AG09319 (cell line): Measurements from ENCODE around the gene TTC28.
"Not testable (repeated sequence)": the region's sequence is repeated elsewhere in the genome, so short reads cannot be mapped to it uniquely, and the experiment has no call there.

Experiments used
- DNase-seq: peaks from one replicate; pipeline ENCODE4 v3.0.0-alpha.2; 2010; ENCODE audit warnings: low read depth; ENCODE audit errors: extremely low read depth
- TF ChIP-seq, protein P1 (sequence below): IDR thresholded peaks from 2 replicates; pipeline ENCODE4 v1.5.1; 2011; ENCODE audit warnings: low read depth, mild to moderate bottlenecking, inconsistent platforms, low read length, moderate library complexity

Gene TTC28

GRCh38 chr22:28505416-28506149 lies 174.1 kb downstream of the TTC28 start:
- TF ChIP-seq, protein P1, sequence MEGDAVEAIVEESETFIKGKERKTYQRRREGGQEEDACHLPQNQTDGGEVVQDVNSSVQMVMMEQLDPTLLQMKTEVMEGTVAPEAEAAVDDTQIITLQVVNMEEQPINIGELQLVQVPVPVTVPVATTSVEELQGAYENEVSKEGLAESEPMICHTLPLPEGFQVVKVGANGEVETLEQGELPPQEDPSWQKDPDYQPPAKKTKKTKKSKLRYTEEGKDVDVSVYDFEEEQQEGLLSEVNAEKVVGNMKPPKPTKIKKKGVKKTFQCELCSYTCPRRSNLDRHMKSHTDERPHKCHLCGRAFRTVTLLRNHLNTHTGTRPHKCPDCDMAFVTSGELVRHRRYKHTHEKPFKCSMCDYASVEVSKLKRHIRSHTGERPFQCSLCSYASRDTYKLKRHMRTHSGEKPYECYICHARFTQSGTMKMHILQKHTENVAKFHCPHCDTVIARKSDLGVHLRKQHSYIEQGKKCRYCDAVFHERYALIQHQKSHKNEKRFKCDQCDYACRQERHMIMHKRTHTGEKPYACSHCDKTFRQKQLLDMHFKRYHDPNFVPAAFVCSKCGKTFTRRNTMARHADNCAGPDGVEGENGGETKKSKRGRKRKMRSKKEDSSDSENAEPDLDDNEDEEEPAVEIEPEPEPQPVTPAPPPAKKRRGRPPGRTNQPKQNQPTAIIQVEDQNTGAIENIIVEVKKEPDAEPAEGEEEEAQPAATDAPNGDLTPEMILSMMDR = no peak
- no peak for DNase-seq

DNA sequence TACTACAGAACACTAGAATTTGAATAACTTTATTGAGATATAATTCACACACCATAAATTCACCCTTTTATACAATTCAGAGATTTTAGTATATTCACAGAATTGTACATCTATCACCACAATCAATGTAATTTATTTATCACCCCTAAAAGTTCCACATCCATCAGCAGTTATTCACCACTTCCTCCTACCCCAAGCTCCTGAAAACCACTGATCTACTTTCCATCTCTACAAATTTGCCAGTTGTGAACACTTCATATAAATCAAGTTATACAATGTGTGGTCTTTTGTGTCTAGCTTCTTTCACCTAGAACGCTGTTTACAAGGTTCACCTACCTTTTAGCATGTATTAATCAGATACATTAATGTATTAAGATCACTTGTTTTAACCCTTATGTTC lies 179.6 kb downstream of the TTC28 start:
- no peak for DNase-seq
- TF ChIP-seq, protein P1 = no peak

GRCh38 chr22:28498044-28498443 lies 181.6 kb downstream of the TTC28 start:
- DNase-seq = no peak
- TF ChIP-seq, protein P1 = no peak

DNA sequence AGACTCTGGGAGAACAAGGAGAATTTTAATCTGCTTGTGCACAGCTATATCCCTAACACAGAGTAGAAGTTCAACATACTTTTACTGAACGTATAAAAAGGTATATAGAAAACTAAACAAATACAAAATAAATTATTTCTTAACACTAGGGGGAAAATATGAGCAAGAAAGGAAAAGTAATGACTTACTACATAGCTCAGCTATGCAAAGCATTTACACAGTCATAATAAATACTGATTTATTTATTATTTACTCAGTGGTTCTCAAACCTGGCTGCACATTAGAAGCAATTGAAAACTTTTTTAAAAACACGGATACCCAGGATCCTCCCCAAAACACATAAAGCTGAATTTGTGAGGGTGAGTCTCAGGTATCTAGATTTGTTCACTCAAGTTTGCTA lies 182.5 kb downstream of the TTC28 start:
- no peak for DNase-seq
- TF ChIP-seq, protein P1 = no peak

DNA sequence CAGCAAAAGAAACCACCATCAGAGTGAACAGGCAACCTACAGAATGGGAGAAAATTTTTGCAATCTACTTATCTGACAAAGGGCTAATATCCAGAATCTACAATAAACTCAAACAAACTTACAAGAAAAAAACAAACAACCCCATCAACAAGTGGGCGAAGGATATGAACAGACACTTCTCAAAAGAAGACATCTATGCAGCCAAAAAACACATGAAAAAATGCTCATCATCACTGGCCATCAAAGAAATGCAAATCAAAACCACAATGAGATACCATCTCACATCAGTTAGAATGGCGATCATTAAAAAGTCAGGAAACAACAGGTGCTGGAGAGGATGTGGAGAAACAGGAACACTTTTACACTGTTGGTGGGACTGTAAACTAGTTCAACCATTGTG lies 188.4 kb downstream of the TTC28 start:
- not testable (repeated sequence) for DNase-seq

- TF ChIP-seq, protein P1 = no peak
- no peak for DNase-seq
Measured at GRCh38 chr22:28488825-28489224, 190.8 kb downstream of the TTC28 start.

DNA sequence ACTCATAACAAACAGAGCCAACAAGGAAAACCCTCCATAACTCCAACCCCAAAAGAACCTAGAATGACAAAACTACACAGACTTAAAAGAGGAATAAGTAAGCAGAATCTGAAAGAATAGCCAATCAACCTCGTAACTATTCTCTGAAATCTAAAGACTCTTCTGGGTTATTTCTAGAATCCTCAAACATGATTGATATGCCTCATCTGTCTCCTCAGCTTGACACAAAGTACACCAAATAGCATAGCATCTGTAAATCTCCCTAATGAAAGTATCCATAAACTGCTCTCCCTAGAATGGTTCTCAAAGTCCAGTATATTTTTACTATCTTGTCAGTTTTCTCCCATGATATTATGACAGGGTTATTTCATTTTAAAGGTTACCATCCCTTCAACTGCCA lies 195.0 kb downstream of the TTC28 start:
- TF ChIP-seq, protein P1 = no peak
- DNase-seq = no peak

DNA sequence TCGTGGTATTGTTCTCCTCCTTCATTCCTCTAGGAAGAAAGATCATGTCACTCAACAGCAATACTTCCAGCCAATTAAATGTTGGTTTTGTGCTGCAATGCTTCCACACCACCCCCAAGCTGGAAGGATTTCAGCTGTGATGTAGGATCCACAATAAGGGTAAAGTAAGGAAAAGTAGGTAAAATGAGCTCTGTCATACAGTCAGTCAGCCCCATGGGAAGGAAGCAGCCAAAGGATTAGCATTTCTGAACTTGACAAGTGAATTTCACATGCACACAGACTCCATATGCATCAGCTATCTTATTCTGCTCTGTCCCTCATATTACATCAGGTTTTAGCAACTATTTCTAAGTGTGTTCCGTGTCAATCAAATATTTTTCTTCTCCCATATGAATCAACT lies 197.9 kb downstream of the TTC28 start:
- no peak for DNase-seq
- TF ChIP-seq, protein P1 = no peak
